H9 (cell line): Measurements from ENCODE around the gene TMEM217. TPM values are rescaled to one million over a fixed set of nuclear protein-coding genes. Genes with fewer than 3 reads are reported as not detected.

Experiments
- DNase-seq: peaks from one replicate; pipeline ENCODE4 v3.0.0-alpha.2; 2017
- H2AFZ ChIP-seq: one replicate; pipeline ENCODE4 v1.6.1; 2013; ENCODE audit warnings: mild to moderate bottlenecking, low read length, control low read depth, moderate library complexity
- H2AK5ac ChIP-seq: 2 replicates; pipeline ENCODE4 v1.6.1; 2013; ENCODE audit warnings: low read length, control low read depth, mixed read lengths; ENCODE audit not compliant: insufficient read length
- H2BK120ac ChIP-seq: one replicate; pipeline ENCODE4 v1.6.1; 2013; ENCODE audit warnings: low read depth, mild to moderate bottlenecking, low read length, control low read depth, inconsistent platforms; ENCODE audit not compliant: poor library complexity, severe bottlenecking
- H2BK12ac ChIP-seq: 2 replicates; pipeline ENCODE4 v1.6.1; 2013; ENCODE audit warnings: low read length, control low read depth, mixed read lengths, low read depth; ENCODE audit not compliant: insufficient read length
- H2BK15ac ChIP-seq: 2 replicates; pipeline ENCODE4 v1.6.1; 2013; ENCODE audit warnings: low read depth, low read length, control low read depth
- H2BK20ac ChIP-seq: one replicate; pipeline ENCODE4 v1.6.1; 2013; ENCODE audit warnings: low read depth, mild to moderate bottlenecking, low read length, control low read depth, inconsistent platforms; ENCODE audit not compliant: poor library complexity, severe bottlenecking
- H2BK5ac ChIP-seq: 2 replicates; pipeline ENCODE4 v1.6.1; 2013; ENCODE audit warnings: low read length, control low read depth, mixed read lengths; ENCODE audit not compliant: insufficient read length
- H3K14ac ChIP-seq: 2 replicates; pipeline ENCODE4 v1.6.1; 2013; ENCODE audit warnings: low read length, control low read depth; ENCODE audit not compliant: insufficient read depth
- H3K18ac ChIP-seq: 2 replicates; pipeline ENCODE4 v1.6.1; 2013; ENCODE audit warnings: low read depth, mild to moderate bottlenecking, mixed read lengths, low read length, control low read depth; ENCODE audit not compliant: insufficient read length
- H3K23ac ChIP-seq: 2 replicates; pipeline ENCODE4 v1.6.1; 2013; ENCODE audit warnings: low read length, control low read depth, mixed read lengths, low read depth; ENCODE audit not compliant: insufficient read length
- H3K23me2 ChIP-seq: 2 replicates; pipeline ENCODE4 v1.6.1; 2013; ENCODE audit warnings: low read depth, mild to moderate bottlenecking, mixed read lengths, low read length, control low read depth; ENCODE audit not compliant: insufficient read length, poor library complexity, severe bottlenecking
- H3K27ac ChIP-seq: 2 replicates; pipeline ENCODE4 v1.5.1; 2013; ENCODE audit warnings: low read length, control low read depth, mixed read lengths, low read depth; ENCODE audit not compliant: insufficient read length
- H3K27me3 ChIP-seq: 2 replicates; pipeline ENCODE4 v1.6.1; 2013; ENCODE audit warnings: low read length, control low read depth, inconsistent platforms; ENCODE audit not compliant: insufficient read depth
- H3K4ac ChIP-seq: 2 replicates; pipeline ENCODE4 v1.6.1; 2013; ENCODE audit warnings: low read depth, mild to moderate bottlenecking, control low read depth, inconsistent platforms, low read length, moderate library complexity
- H3K4me1 ChIP-seq: 2 replicates; pipeline ENCODE4 v1.6.1; 2013; ENCODE audit warnings: low read length, control low read depth, inconsistent platforms; ENCODE audit not compliant: insufficient read depth
- H3K4me2 ChIP-seq: 2 replicates; pipeline ENCODE4 v1.6.1; 2013; ENCODE audit warnings: low read length, control low read depth, mixed read lengths; ENCODE audit not compliant: insufficient read length, insufficient read depth
- H3K56ac ChIP-seq: 2 replicates; pipeline ENCODE4 v1.6.1; 2013; ENCODE audit warnings: low read depth, mild to moderate bottlenecking, mixed read lengths, low read length, control low read depth; ENCODE audit not compliant: insufficient read length
- H3K79me1 ChIP-seq: 2 replicates; pipeline ENCODE4 v1.6.1; 2013; ENCODE audit warnings: low read depth, mild to moderate bottlenecking, moderate library complexity, low read length, control low read depth, inconsistent platforms; ENCODE audit not compliant: insufficient read depth, poor library complexity, severe bottlenecking
- H3K79me2 ChIP-seq: 2 replicates; pipeline ENCODE4 v1.6.1; 2013; ENCODE audit warnings: low read length, control low read depth, inconsistent platforms; ENCODE audit not compliant: insufficient read depth
- H3K9ac ChIP-seq: 2 replicates; pipeline ENCODE4 v1.6.1; 2013; ENCODE audit warnings: low read length, control low read depth, mixed read lengths; ENCODE audit not compliant: insufficient read length; ENCODE audit errors: extremely low read depth
- H3K9me3 ChIP-seq: one replicate; pipeline ENCODE4 v1.6.1; 2013; ENCODE audit warnings: low read depth, low read length, inconsistent platforms; ENCODE audit not compliant: control insufficient read depth
- H3T11ph ChIP-seq: one replicate; pipeline ENCODE4 v1.6.1; 2013; ENCODE audit warnings: mild to moderate bottlenecking, low read length, control low read depth, inconsistent platforms
- H4K20me1 ChIP-seq: one replicate; pipeline ENCODE4 v1.6.1; 2013; ENCODE audit not compliant: control insufficient read depth, insufficient read length, insufficient read depth
- H4K5ac ChIP-seq: 2 replicates; pipeline ENCODE4 v1.6.1; 2013; ENCODE audit warnings: low read depth, mild to moderate bottlenecking, mixed read lengths, low read length, control low read depth; ENCODE audit not compliant: insufficient read length
- H4K8ac ChIP-seq: replicated peaks from 2 replicates; pipeline ENCODE4 v1.6.1; 2013; ENCODE audit warnings: low read length, control low read depth, mixed read lengths, low read depth; ENCODE audit not compliant: insufficient read length
- H4K91ac ChIP-seq: 2 replicates; pipeline ENCODE4 v1.6.1; 2013; ENCODE audit warnings: low read depth, mild to moderate bottlenecking, moderate library complexity, mixed read lengths, low read length, control low read depth; ENCODE audit not compliant: insufficient read length
- H3K27ac Mint-ChIP-seq, 3 experiments: 2 replicates in 2 of 3; 3 replicates in 1 of 3; pipeline ENCODE4 v1.8.0; 2020 to 2021; ENCODE audit warnings: mixed read lengths in 3 of 3, mild to moderate bottlenecking in 1 of 3, moderate library complexity in 1 of 3
- H3K27me3 Mint-ChIP-seq: 2 replicates; pipeline ENCODE4 v1.8.0; 2021; ENCODE audit warnings: low read depth, mild to moderate bottlenecking, moderate library complexity, mixed read lengths
- H3K36me3 Mint-ChIP-seq, 3 experiments: 2 replicates in 2 of 3; 3 replicates in 1 of 3; pipeline ENCODE4 v1.8.0; 2020 to 2021; ENCODE audit warnings: low read depth in 3 of 3, mixed read lengths in 3 of 3; ENCODE audit not compliant: insufficient read depth in 1 of 3
- H3K4me1 Mint-ChIP-seq, 2 experiments: 2 replicates each; pipeline ENCODE4 v1.8.0; 2020; ENCODE audit warnings: mixed read lengths in 2 of 2
- H3K4me3 Mint-ChIP-seq, 2 experiments: 2 replicates in 1 of 2; 3 replicates in 1 of 2; pipeline ENCODE4 v1.8.0; 2020 to 2021; ENCODE audit warnings: mild to moderate bottlenecking in 2 of 2, mixed read lengths in 2 of 2, moderate library complexity in 1 of 2
- H3K9me3 Mint-ChIP-seq, 2 experiments: 2 replicates in 1 of 2; 3 replicates in 1 of 2; pipeline ENCODE4 v1.8.0; 2020; ENCODE audit warnings: mild to moderate bottlenecking in 2 of 2, mixed read lengths in 2 of 2, moderate library complexity in 1 of 2
- WGBS: extraction: QIAGEN DNeasy Blood & Tissue Kit; methylation state at CpG from one replicate; pipeline ENCODE4 v1.1.7; 2013; ENCODE audit warnings: missing lambda C conversion rate, low lambda C conversion rate, mixed read lengths; ENCODE audit not compliant: insufficient read length; ENCODE audit errors: extremely low coverage; 5-methylcytosine and 5-hydroxymethylcytosine counted together
- total RNA-seq: library from RNA; stranded (reverse); gene quantifications from 2 replicates; pipeline ENCODE4 v1.2.1, GENCODE V29; 2021
- TF ChIP-seq, protein P1 (sequence below): fragments of 200-600 bp; sonication (generic); conservative IDR thresholded peaks from 3 replicates; pipeline ENCODE4 v1.8.0; 2021; ENCODE audit warnings: antibody characterized with exemption, mild to moderate bottlenecking

Gene TMEM217
- total RNA-seq, 1 experiment from 2014 or later: 1.1 TPM

DNA sequence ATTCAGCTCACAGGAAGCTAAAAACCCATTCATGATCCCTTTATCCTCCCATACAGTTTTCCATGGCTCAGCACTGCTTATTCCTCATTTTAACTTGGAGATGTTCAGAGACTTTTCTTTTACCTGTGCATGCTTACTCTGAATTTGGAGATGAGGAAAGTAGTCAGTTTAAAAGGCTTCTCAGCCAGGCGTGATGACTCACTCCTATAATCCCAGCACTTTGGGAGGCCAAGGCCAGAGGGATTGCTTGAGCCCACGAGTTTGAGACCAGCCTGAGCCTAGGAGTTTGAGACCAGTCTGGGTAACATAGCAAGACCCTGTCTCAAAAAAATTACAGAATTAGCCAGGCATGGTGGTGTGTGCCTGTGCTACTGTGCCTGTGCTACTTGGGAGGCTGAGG, 30.3 kb upstream of the TMEM217 start:
- Histone ChIP-seq H3K23ac (no peak overlapping the region), H2AK5ac (no peak overlapping the region), H3K9me3 (no peaks in the 10 kb centered on the region), H3K79me1 (no peaks in the 10 kb centered on the region), H4K8ac (no peak overlapping the region), H4K5ac (no peak overlapping the region), H2BK12ac (no peak overlapping the region), H2BK120ac (no peak overlapping the region), H3K79me2 (no peaks in the 10 kb centered on the region), H3K56ac (no peak overlapping the region), H3K4ac (no peak overlapping the region), H3K23me2 (no peaks in the 10 kb centered on the region), H3K14ac (no peak overlapping the region), H3K27me3 (no peaks in the 10 kb centered on the region), H3K18ac (no peak overlapping the region), H3K27ac (no peak overlapping the region), H4K20me1 (no peaks in the 10 kb centered on the region), H3K9ac (no peak overlapping the region), H2BK5ac (no peak overlapping the region), H3T11ph (no peak overlapping the region), H2BK15ac (no peak overlapping the region), H4K91ac (no peak overlapping the region), H2AFZ (no peak overlapping the region), H3K4me1 (no peaks in the 10 kb centered on the region), H2BK20ac (no peak overlapping the region), H3K4me2 (no peak overlapping the region)
- H3K36me3 Mint-ChIP-seq: peaks cover 29 to 61% (median 58%) of the 10 kb centered on the region in 3 experiments; a peak in 6 of 7 replicates
- H3K4me3 Mint-ChIP-seq: no peak overlapping the region
- no peak overlapping the region for H3K27ac Mint-ChIP-seq
- TF ChIP-seq, protein P1, sequence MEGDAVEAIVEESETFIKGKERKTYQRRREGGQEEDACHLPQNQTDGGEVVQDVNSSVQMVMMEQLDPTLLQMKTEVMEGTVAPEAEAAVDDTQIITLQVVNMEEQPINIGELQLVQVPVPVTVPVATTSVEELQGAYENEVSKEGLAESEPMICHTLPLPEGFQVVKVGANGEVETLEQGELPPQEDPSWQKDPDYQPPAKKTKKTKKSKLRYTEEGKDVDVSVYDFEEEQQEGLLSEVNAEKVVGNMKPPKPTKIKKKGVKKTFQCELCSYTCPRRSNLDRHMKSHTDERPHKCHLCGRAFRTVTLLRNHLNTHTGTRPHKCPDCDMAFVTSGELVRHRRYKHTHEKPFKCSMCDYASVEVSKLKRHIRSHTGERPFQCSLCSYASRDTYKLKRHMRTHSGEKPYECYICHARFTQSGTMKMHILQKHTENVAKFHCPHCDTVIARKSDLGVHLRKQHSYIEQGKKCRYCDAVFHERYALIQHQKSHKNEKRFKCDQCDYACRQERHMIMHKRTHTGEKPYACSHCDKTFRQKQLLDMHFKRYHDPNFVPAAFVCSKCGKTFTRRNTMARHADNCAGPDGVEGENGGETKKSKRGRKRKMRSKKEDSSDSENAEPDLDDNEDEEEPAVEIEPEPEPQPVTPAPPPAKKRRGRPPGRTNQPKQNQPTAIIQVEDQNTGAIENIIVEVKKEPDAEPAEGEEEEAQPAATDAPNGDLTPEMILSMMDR: no peak
- no peaks in the 10 kb centered on the region for H3K27me3 Mint-ChIP-seq
- no CpG with 5 or more reads among the region's 2 CpGs for WGBS
- H3K4me1 Mint-ChIP-seq: no peaks in the 10 kb centered on the region
- no peak for DNase-seq
- no peaks in the 10 kb centered on the region for H3K9me3 Mint-ChIP-seq
